Psoas muscle (tissue), 8 donors: Measurements from ENCODE around the gene ZGRF1. TPM values are rescaled to one million over a fixed set of nuclear protein-coding genes. Genes with fewer than 3 reads are reported as not detected.
A peak's percentile ranks its signal among the peaks of the same experiment; 100 is the strongest.

Source experiments
- ATAC-seq, 4 donors: fragments of 200-7000 bp; cut with Tn5 transposase; one replicate each; pipeline ENCODE4 v1.9.1; 2020; ENCODE audit warnings: moderate library complexity in 3 of 4, mild to moderate bottlenecking in 2 of 4
- DNase-seq, 2 donors: peaks; one replicate each; pipeline ENCODE4 v3.0.0-alpha.2; 2020
- H3K27ac ChIP-seq: fragments of 200-600 bp; one replicate; pipeline ENCODE4 v1.8.0; 2022
- H3K27me3 ChIP-seq, 3 donors: fragments of 200-600 bp in 1 of 3; one replicate each; pipeline versions ENCODE4 v1.6.1 to v1.8.0; 2013 to 2022; ENCODE audit warnings: low read length in 2 of 3, mild to moderate bottlenecking in 2 of 3, moderate library complexity in 1 of 3; ENCODE audit not compliant: insufficient read depth in 3 of 3
- H3K36me3 ChIP-seq, 2 donors: fragments of 200-600 bp in 1 of 2; one replicate each; pipeline versions ENCODE4 v1.6.1 to v1.8.0; 2013 to 2022; ENCODE audit warnings: low read depth in 1 of 2, mild to moderate bottlenecking in 1 of 2, moderate library complexity in 1 of 2; ENCODE audit not compliant: insufficient read depth in 1 of 2
- H3K4me1 ChIP-seq: fragments of 200-600 bp; one replicate; pipeline ENCODE4 v1.8.0; 2022
- H3K4me3 ChIP-seq: fragments of 200-600 bp; one replicate; pipeline ENCODE4 v1.8.0; 2022; ENCODE audit warnings: mild to moderate bottlenecking
- H3K9me3 ChIP-seq: fragments of 200-600 bp; one replicate; pipeline ENCODE4 v1.8.0; 2022
- CTCF ChIP-seq: fragments of 200-600 bp; IDR thresholded peaks from one replicate; pipeline ENCODE4 v1.8.0; 2022; ENCODE audit warnings: antibody characterized with exemption
- WGBS, 3 donors: extraction: QIAGEN DNeasy Blood & Tissue Kit; methylation state at CpG; one replicate each; pipeline versions ENCODE4 v1.1.6 to v1.1.7; 2013; 5-methylcytosine and 5-hydroxymethylcytosine counted together
- intact Hi-C, 2 donors: fragments of 100-400 bp; cut with DNase I; formaldehyde crosslinking; loops; one replicate each; pipeline versions ENCODE4 v1.11.0 to v1.14.2; 2022
- polyA plus RNA-seq, 3 donors: library from polyadenylated mRNA; stranded (reverse); fragments of 200-250 nt; gene quantifications; one replicate each; pipeline ENCODE4 v1.2.3, GENCODE V29; 2013
- total RNA-seq, 4 donors: library from RNA; stranded (reverse); fragmentation: NEBNext Ultra II Directional in 2 of 4; extraction: Animal tissue kit (Norgen Biotek cat#: 25700) in 2 of 4; gene quantifications; one replicate each; pipeline versions ENCODE4 v1.2.1 to v1.2.4, GENCODE V29; 2021 to 2023
- donor health status: healthy with polysubstance abuse.
- donor health status: DM: no; HTN: no; CAD: no; lungs with moderate emphysema.
- donor health status: Bipolar disorder and iron deficiency.
- donor health status: healthy.
- donor health status: DM: yes; HTN: yes; CAD: no.
- donor health status: DM: no; HTN: no; CAD: no.
- donor health status: DM: no; HTN: no; CAD: no.
- donor health status: DM: yes; HTN: yes; CAD: no.

Gene ZGRF1
- total and polyA plus RNA-seq, 7 donors: 0.79 to 2.0 (median 1.3) TPM

- Histone ChIP-seq H3K4me1 (peaks cover 5% of the 10 kb centered on the region), H3K36me3 (no peaks in the 10 kb centered on the region), H3K4me3 (no peak overlapping the region), H3K27me3 (peaks cover 2 to 99% (median 36%) of the 10 kb centered on the region in 3 donors), H3K9me3 (no peaks in the 10 kb centered on the region), H3K27ac (no peak overlapping the region)
- WGBS, 3 donors: 52 to 64% (median 56%) methylated on average over 40 of the region's 40 CpGs
- TF ChIP-seq CTCF: no peak
- intact Hi-C loops: no loop called here
- DNase-seq (no peak), ATAC-seq (no peak)
Observed at GRCh38 chr4:112511093-112511802, 125.5 kb downstream of the ZGRF1 start.

- intact Hi-C loops: no loop called here
- TF ChIP-seq CTCF: no peak
- peak overlapping the region; percentile 48 for H3K4me3 ChIP-seq
- H3K27me3 ChIP-seq: peaks cover 5 to 99% (median 31%) of the 10 kb centered on the region in 3 donors
- H3K36me3 ChIP-seq: no peaks in the 10 kb centered on the region
- no peak overlapping the region for H3K27ac ChIP-seq
- peaks cover 5% of the 10 kb centered on the region for H3K4me1 ChIP-seq
- 6 to 14% (median 7%) methylated on average over 27 to 34 of the region's 34 CpGs for WGBS, 3 donors
- H3K9me3 ChIP-seq: no peaks in the 10 kb centered on the region
- ATAC-seq (no peak), DNase-seq (no peak)
Observed at GRCh38 chr4:112510291-112511092, 126.2 kb downstream of the ZGRF1 start.

- H3K4me3 ChIP-seq: peak overlapping the region; percentile 48
- H3K4me1 ChIP-seq: peaks cover 5% of the 10 kb centered on the region
- DNase-seq (no peak), ATAC-seq (peak in 1 of 4 donors; percentile 55)
- peaks cover 7 to 96% (median 29%) of the 10 kb centered on the region in 3 donors for H3K27me3 ChIP-seq
- no peak for TF ChIP-seq CTCF
- H3K9me3 ChIP-seq: no peaks in the 10 kb centered on the region
- no peak overlapping the region for H3K27ac ChIP-seq
- intact Hi-C loops: no loop called here
- H3K36me3 ChIP-seq: no peaks in the 10 kb centered on the region
- WGBS, 3 donors: 4 to 5% (median 5%) methylated on average over 46 of the region's 46 CpGs
Observed at GRCh38 chr4:112509243-112510141, 127.2 kb downstream of the ZGRF1 start.

GRCh38 chr4:112508356-112508755 lies 128.4 kb downstream of the ZGRF1 start:
- Histone ChIP-seq H3K27me3 (peaks cover 11 to 92% (median 25%) of the 10 kb centered on the region in 3 donors), H3K9me3 (no peaks in the 10 kb centered on the region), H3K4me3 (no peak overlapping the region), H3K4me1 (peaks cover 5% of the 10 kb centered on the region), H3K27ac (no peak overlapping the region), H3K36me3 (no peaks in the 10 kb centered on the region)
- TF ChIP-seq CTCF: no peak
- DNase-seq: no peak
- 9 to 12% (median 12%) methylated on average over 6 of the region's 6 CpGs for WGBS, 3 donors
- intact Hi-C loops: no loop called here
- no peak for ATAC-seq
